Transverse colon (tissue), 4 donors: ENCODE measurements around the gene CTSC. TPM values are rescaled to one million over a fixed set of nuclear protein-coding genes. Genes with fewer than 3 reads are reported as not detected.

ENCODE experiments used
- DNase-seq: peaks from one replicate; pipeline ENCODE4 v3.0.0-alpha.2; 2019
- H3K27ac ChIP-seq, 4 donors: fragments of 200-600 bp; sonication (generic); 2 replicates each; pipeline ENCODE4 v1.5.1; 2016 to 2018; ENCODE audit warnings: inconsistent platforms in 4 of 4
- H3K27me3 ChIP-seq: fragments of 200-600 bp; sonication (generic); 2 replicates; pipeline ENCODE4 v1.5.1; 2017; ENCODE audit warnings: inconsistent platforms
- H3K36me3 ChIP-seq, 4 donors: fragments of 200-600 bp; sonication (generic); 2 replicates each; pipeline ENCODE4 v1.5.1; 2017 to 2019; ENCODE audit warnings: inconsistent platforms in 4 of 4
- H3K4me1 ChIP-seq, 4 donors: fragments of 200-600 bp; sonication (generic); 2 replicates each; pipeline ENCODE4 v1.5.1; 2017 to 2020; ENCODE audit warnings: inconsistent platforms in 4 of 4
- H3K4me3 ChIP-seq, 4 donors: fragments of 200-600 bp; sonication (generic); 1 replicate in 1 of 4; 2 replicates in 3 of 4; pipeline versions ENCODE4 v1.5.1 to v1.6.1; 2017 to 2019; ENCODE audit warnings: inconsistent platforms in 4 of 4
- H3K9me3 ChIP-seq, 2 donors: fragments of 200-600 bp; sonication (generic); 2 replicates each; pipeline ENCODE4 v1.5.1; 2017 to 2019; ENCODE audit warnings: inconsistent platforms in 2 of 2
- EP300 ChIP-seq: sonication (generic); formaldehyde crosslinking; IDR thresholded peaks from one replicate; pipeline ENCODE4 v1.6.1; 2017; ENCODE audit warnings: antibody characterized with exemption, low read depth
- POLR2A ChIP-seq: fragments of 450-650 bp; IDR thresholded peaks from one replicate; pipeline ENCODE4 v1.6.1; 2016; ENCODE audit warnings: antibody characterized with exemption, mild to moderate bottlenecking, moderate library complexity
- POLR2AphosphoS5 ChIP-seq, 3 donors: sonication (generic); formaldehyde crosslinking; IDR thresholded peaks; one replicate each; pipeline ENCODE4 v1.6.1; 2016; ENCODE audit warnings: antibody characterized with exemption in 3 of 3
- WGBS, 2 donors: methylation state at CpG; one replicate each; pipeline ENCODE4 v1.1.5; 2018; ENCODE audit warnings: low coverage in 1 of 2; 5-methylcytosine and 5-hydroxymethylcytosine counted together
- in situ Hi-C, 4 donors: fragments of 200-750 bp; cut with MboI; loops; one replicate each; pipeline versions ENCODE4 v1.15.0 to v1.15.1; 2017; ENCODE audit warnings: low sequenced_read_pairs in 3 of 4, low pct_ligation_motif_present in 1 of 4, low pct_unique_long_range_greater_than_20kb in 1 of 4
- intact Hi-C: fragments of 100-400 bp; cut with DNase I; formaldehyde crosslinking; loops from one replicate; pipeline ENCODE4 v1.15.1; 2023; ENCODE audit warnings: low total_unique reads
- total RNA-seq, 4 donors: library from RNA; depleted of rRNA; stranded (reverse); fragments of >200 nt; gene quantifications; one replicate each; pipeline ENCODE4 v1.1.0, GENCODE V29; 2016
- TF ChIP-seq, protein P1 (sequence below), 5 experiments: fragments of 200-600 bp in 3 of 5; fragments of 450-650 bp in 2 of 5; sonication (generic) in 3 of 5; IDR thresholded peaks; 1 replicate in 2 of 5; 2 replicates in 3 of 5; pipeline ENCODE4 v1.5.1; 2016 to 2017; ENCODE audit warnings: antibody characterized with exemption in 5 of 5, inconsistent platforms in 3 of 5, mild to moderate bottlenecking in 2 of 5, moderate library complexity in 1 of 5

CTSC gene
- total RNA-seq, 4 donors from 2014 or later, result 49.0 to 141 (median 75.2) TPM

DNA sequence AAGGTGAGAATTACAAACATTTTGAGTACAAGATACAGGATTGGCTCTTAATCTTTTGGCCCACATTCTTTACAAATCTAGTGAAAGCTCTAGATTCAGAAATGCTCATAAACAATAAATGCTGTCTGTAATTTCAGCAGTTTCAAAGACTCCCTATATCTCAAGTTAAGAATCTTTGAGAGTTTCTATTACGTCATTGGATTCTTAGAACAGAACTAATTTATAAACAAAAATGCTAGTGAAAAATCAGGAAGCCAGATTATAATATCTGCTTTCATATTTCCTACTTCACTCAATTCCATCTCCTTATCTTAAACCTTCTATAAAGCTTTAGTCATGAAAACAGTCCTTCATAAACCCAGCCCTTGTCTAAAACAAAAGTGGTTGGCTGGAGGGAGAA is 32.1 kb downstream of the CTSC start:
- H3K9me3 ChIP-seq, result no peaks in the 10 kb centered on the region
- H3K27me3 ChIP-seq, result no peaks in the 10 kb centered on the region
- DNase-seq, result no peak
- no peaks in the 10 kb centered on the region for H3K36me3 ChIP-seq
- no peak overlapping the region for H3K4me3 ChIP-seq
- H3K4me1 ChIP-seq, result peaks cover 0 to 7% (median 0%) of the 10 kb centered on the region in 4 donors
- WGBS, 2 donors, result 93% methylated on average over 1 of the region's 1 CpG
- no peak overlapping the region for H3K27ac ChIP-seq
- intact Hi-C loops, result no loop called here
- TF ChIP-seq EP300, result no peak
- no peak for TF ChIP-seq POLR2A
- TF ChIP-seq, protein P1, sequence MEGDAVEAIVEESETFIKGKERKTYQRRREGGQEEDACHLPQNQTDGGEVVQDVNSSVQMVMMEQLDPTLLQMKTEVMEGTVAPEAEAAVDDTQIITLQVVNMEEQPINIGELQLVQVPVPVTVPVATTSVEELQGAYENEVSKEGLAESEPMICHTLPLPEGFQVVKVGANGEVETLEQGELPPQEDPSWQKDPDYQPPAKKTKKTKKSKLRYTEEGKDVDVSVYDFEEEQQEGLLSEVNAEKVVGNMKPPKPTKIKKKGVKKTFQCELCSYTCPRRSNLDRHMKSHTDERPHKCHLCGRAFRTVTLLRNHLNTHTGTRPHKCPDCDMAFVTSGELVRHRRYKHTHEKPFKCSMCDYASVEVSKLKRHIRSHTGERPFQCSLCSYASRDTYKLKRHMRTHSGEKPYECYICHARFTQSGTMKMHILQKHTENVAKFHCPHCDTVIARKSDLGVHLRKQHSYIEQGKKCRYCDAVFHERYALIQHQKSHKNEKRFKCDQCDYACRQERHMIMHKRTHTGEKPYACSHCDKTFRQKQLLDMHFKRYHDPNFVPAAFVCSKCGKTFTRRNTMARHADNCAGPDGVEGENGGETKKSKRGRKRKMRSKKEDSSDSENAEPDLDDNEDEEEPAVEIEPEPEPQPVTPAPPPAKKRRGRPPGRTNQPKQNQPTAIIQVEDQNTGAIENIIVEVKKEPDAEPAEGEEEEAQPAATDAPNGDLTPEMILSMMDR (IDR thresholded peaks at IDR 0.05), result no peak
- no peak for TF ChIP-seq POLR2AphosphoS5 (IDR thresholded peaks at IDR 0.05)
- in situ Hi-C loops, result no loop called here

DNA sequence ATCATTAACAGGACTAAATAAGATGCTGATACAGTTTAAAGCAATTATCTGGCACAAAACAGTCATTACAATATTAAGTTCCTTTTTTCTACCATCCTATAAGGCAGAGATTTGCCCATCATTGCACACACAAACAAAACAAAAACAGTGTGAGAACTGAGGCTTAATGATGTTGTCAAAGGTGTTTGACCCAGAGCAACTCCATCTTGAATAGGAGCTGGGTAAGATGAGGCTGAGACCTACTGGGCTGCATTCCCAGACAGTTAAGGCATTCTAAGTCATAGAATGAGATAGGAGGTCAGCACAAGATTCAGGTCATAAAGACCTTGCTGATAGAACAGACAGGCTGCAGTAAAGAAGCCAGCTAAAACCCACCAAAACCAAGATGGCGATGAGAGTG is 33.2 kb downstream of the CTSC start:
- peaks cover 0 to 6% (median 0%) of the 10 kb centered on the region in 4 donors for H3K36me3 ChIP-seq
- no peaks in the 10 kb centered on the region for H3K9me3 ChIP-seq
- H3K27ac ChIP-seq, result no peak overlapping the region
- no peaks in the 10 kb centered on the region for H3K27me3 ChIP-seq
- peaks cover 0 to 7% (median 0%) of the 10 kb centered on the region in 4 donors for H3K4me1 ChIP-seq
- H3K4me3 ChIP-seq, result no peak overlapping the region
- intact Hi-C loops, result no loop called here
- no peak for DNase-seq
- in situ Hi-C loops, result no loop called here
- 92 to 100% methylated on average over 1 of the region's 1 CpG for WGBS, 2 donors
- no peak for TF ChIP-seq POLR2A
- TF ChIP-seq, protein P1 (IDR thresholded peaks at IDR 0.05), result no peak
- no peak for TF ChIP-seq EP300
- no peak for TF ChIP-seq POLR2AphosphoS5 (IDR thresholded peaks at IDR 0.05)

DNA sequence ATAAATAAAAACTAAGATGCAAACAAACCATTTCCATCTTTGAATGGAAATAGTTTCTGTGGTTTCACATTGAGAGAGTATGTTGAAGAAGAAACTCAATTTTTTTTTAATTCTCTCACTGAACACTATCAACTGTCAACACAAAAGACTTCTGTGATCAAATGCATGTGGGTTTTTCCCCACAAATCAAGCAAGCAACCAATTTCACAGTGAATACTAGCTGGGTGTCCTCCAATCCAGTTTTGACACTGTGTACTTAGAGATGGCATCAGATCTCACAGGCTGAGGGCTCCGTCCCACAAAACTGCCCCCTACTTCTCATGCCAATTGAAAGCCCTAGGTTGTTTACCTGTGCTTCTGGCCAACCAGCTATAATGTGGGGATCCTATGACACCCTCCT is 34.5 kb downstream of the CTSC start:
- intact Hi-C loops, result no loop called here
- in situ Hi-C loops, result no loop called here

DNA sequence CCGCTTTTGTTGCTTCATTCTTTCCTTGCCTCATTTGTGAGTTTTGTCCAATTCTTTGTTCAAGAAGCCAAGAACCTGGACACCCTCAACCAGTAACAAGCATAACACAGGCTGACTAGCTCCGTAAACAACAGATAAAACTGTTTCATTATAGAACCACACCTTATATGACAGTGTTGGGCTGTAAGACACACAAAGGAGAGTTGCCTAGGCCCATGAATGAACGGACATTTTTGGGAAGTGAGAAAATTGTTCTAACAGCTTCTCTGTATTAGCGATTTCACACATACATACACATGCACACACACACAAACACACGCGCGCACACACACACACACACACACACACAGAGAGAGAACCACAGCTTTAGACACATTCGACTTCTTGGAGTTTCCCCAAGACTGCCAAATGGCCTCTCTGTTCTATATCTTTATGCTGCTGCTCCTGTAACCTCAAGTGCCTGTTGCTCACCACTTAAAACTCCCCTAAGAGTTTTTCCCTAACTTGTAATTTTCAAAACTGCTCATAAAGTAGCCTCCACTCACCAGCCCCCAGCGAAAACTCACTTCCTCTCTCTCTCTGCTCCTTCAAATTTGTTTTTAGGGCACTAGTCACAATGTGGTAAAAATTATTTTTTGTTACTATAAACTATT is 35.9 kb downstream of the CTSC start:
- in situ Hi-C loops (no loop called here), intact Hi-C loops (no loop called here)
- no peaks in the 10 kb centered on the region for H3K9me3 ChIP-seq
- 50 to 52% methylated on average over 4 to 9 of the region's 9 CpGs for WGBS, 2 donors
- peak overlapping the region; percentile 50 to 73 (median 64) for H3K27ac ChIP-seq
- peaks cover 0 to 21% (median 0%) of the 10 kb centered on the region in 4 donors for H3K4me1 ChIP-seq
- no peak for DNase-seq
- no peak overlapping the region for H3K4me3 ChIP-seq
- no peaks in the 10 kb centered on the region for H3K27me3 ChIP-seq
- H3K36me3 ChIP-seq, result peaks cover 0 to 10% (median 0%) of the 10 kb centered on the region in 4 donors
- peak; percentile 76 to 96 (median 86) for TF ChIP-seq POLR2AphosphoS5 (IDR thresholded peaks at IDR 0.05)
- peak; percentile 75 for TF ChIP-seq EP300
- TF ChIP-seq POLR2A, result no peak
- TF ChIP-seq, protein P1 (IDR thresholded peaks at IDR 0.05), result no peak

More for the DNA sequence above, 34.5 kb downstream of the CTSC start:
- Histone ChIP-seq H3K27me3 (no peaks in the 10 kb centered on the region), H3K36me3 (peaks cover 0 to 10% (median 0%) of the 10 kb centered on the region in 4 donors), H3K4me3 (no peak overlapping the region), H3K4me1 (peaks cover 0 to 17% (median 0%) of the 10 kb centered on the region in 4 donors), H3K9me3 (no peaks in the 10 kb centered on the region), H3K27ac (no peak overlapping the region)
- 80 to 87% methylated on average over 1 of the region's 1 CpG for WGBS, 2 donors
- DNase-seq, result no peak
- TF ChIP-seq POLR2AphosphoS5 (IDR thresholded peaks at IDR 0.05), result no peak
- TF ChIP-seq POLR2A, result no peak
- TF ChIP-seq, protein P1 (IDR thresholded peaks at IDR 0.05), result no peak
- TF ChIP-seq EP300, result no peak
